Left ventricle myocardium inferior (tissue), 1 donor: ENCODE results near the gene OGDH. TPM values are rescaled to one million over a fixed set of nuclear protein-coding genes. Genes with fewer than 3 reads are reported as not detected.

ENCODE experiments used
- DNase-seq: peaks from one replicate; pipeline ENCODE4 v3.0.0-alpha.2; 2020
- H3K27ac ChIP-seq: fragments of 200-600 bp; replicated peaks from 2 replicates; pipeline ENCODE4 v1.8.0; 2021
- H3K27me3 ChIP-seq: fragments of 200-600 bp; 2 replicates; pipeline ENCODE4 v1.8.0; 2021; ENCODE audit warnings: low read depth
- H3K36me3 ChIP-seq: fragments of 200-600 bp; 2 replicates; pipeline ENCODE4 v1.8.0; 2021
- H3K4me1 ChIP-seq: fragments of 200-600 bp; 2 replicates; pipeline ENCODE4 v1.8.0; 2021
- H3K4me3 ChIP-seq: fragments of 200-600 bp; 2 replicates; pipeline ENCODE4 v1.8.0; 2021; ENCODE audit warnings: mild to moderate bottlenecking, moderate library complexity
- H3K9me3 ChIP-seq: fragments of 200-600 bp; replicated peaks from 2 replicates; pipeline ENCODE4 v1.8.0; 2021
- intact Hi-C: fragments of 100-400 bp; cut with micrococcal nuclease; formaldehyde crosslinking; loops from one replicate; pipeline ENCODE4 v1.11.0; 2022
- total RNA-seq: library from RNA; stranded (reverse); fragmentation: NEBNext Ultra II Directional; extraction: Animal tissue kit (Norgen Biotek cat#: 25700); gene quantifications from one replicate; pipeline ENCODE4 v1.2.1, GENCODE V29; 2021
- TF ChIP-seq, protein P1 (sequence below): fragments of 200-600 bp; IDR thresholded peaks from 2 replicates; pipeline ENCODE4 v1.8.0; 2021; ENCODE audit warnings: antibody characterized with exemption, mild to moderate bottlenecking, borderline replicate concordance
- donor health status: DM: no; HTN: yes; CAD: no; lungs with severe emphysema.

OGDH gene
- total RNA-seq, 1 donor from 2014 or later: 677 TPM

DNA sequence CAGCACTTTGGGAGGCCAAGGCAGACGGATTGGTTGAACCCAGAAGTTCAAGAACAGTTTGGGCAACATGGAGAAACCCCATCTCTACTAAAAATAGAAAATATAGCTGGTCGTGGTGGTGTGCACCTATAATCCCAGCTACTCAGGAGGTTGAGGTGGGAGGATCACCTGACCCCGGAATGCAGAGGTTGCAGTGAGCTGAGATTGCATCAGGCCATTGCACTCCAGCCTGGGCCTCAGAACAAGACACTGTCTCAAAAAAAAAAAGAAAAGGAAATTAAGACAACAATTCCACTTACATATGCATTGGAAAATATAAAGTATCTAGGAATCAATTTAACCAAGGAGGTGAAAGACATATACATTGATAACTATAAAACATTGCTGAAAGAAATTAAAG lies 7.2 kb upstream of the OGDH start:
- H3K27ac ChIP-seq: no peak overlapping the region
- DNase-seq: no peak
- no peaks in the 10 kb centered on the region for H3K36me3 ChIP-seq
- intact Hi-C loops: no loop called here
- no peaks in the 10 kb centered on the region for H3K9me3 ChIP-seq
- H3K27me3 ChIP-seq: no peaks in the 10 kb centered on the region
- H3K4me1 ChIP-seq: peaks cover 14% of the 10 kb centered on the region
- H3K4me3 ChIP-seq: no peak overlapping the region
- TF ChIP-seq, protein P1, sequence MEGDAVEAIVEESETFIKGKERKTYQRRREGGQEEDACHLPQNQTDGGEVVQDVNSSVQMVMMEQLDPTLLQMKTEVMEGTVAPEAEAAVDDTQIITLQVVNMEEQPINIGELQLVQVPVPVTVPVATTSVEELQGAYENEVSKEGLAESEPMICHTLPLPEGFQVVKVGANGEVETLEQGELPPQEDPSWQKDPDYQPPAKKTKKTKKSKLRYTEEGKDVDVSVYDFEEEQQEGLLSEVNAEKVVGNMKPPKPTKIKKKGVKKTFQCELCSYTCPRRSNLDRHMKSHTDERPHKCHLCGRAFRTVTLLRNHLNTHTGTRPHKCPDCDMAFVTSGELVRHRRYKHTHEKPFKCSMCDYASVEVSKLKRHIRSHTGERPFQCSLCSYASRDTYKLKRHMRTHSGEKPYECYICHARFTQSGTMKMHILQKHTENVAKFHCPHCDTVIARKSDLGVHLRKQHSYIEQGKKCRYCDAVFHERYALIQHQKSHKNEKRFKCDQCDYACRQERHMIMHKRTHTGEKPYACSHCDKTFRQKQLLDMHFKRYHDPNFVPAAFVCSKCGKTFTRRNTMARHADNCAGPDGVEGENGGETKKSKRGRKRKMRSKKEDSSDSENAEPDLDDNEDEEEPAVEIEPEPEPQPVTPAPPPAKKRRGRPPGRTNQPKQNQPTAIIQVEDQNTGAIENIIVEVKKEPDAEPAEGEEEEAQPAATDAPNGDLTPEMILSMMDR: no peak

DNA sequence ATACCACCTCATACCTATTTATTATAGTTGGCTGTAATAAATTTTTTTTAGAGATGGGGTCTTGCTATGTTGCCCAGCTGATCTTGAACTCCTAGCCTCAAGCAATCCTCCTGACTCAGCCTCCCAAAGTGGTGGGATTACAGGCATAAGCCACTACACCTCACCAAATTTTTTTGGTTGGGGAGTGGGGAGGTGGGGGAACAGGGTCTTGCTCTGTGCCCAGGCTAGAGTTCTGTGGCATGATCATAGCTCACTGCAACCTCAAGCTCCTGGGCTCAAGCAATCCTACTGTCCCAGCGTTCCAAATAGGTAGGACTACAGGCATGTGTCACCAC lies 3.9 kb upstream of the OGDH start:
- no peak for DNase-seq
- Histone ChIP-seq H3K4me3 (no peak overlapping the region), H3K36me3 (no peaks in the 10 kb centered on the region), H3K4me1 (peaks cover 17% of the 10 kb centered on the region), H3K27me3 (no peaks in the 10 kb centered on the region), H3K27ac (no peak overlapping the region), H3K9me3 (no peaks in the 10 kb centered on the region)
- intact Hi-C loops: no loop called here
- TF ChIP-seq, protein P1: no peak

DNA sequence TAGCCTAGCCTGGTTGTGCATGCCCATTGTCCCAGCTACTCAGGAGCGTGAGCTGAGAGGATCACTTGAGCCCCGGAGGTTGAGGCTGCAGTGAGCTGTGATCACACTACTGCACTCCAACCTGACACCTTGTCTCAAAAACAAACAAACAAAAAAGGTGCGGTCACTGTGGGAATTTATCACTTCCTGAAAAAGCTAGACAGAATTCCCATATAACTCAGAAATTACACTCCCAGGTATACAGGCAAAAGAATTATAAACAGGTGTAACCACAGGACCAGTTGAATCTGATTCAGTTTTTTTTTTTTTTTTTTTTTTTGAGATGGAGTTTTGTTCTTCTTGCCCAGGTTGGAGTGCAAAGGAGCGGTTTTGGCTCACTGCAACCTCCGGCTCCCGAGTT lies 3.2 kb upstream of the OGDH start:
- no peak for DNase-seq
- TF ChIP-seq, protein P1: no peak
- peaks cover 23% of the 10 kb centered on the region for H3K4me1 ChIP-seq
- no peaks in the 10 kb centered on the region for H3K9me3 ChIP-seq
- H3K27ac ChIP-seq: no peak overlapping the region
- H3K27me3 ChIP-seq: no peaks in the 10 kb centered on the region
- intact Hi-C loops: no loop called here
- no peak overlapping the region for H3K4me3 ChIP-seq
- H3K36me3 ChIP-seq: peaks cover 3% of the 10 kb centered on the region

DNA sequence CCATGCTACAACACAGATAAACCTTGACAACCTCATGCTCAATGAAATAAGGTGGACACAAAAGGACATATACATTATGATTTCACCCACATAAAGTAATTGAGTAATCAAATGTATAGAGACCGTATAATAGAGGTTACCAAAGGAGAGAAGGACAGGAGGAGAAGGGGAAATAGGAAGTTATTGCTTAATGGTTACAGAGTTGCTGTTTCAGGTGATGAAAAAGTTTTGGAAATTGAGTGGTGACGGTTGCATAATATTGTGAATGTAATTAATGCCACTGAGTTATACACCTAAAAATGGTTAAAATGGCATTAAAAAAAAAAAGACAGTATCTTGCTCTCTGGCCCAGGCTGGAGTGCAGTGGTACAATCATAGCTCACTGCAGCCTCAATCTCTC lies 1.5 kb upstream of the OGDH start:
- intact Hi-C loops: no loop called here
- H3K9me3 ChIP-seq: no peaks in the 10 kb centered on the region
- H3K4me1 ChIP-seq: peaks cover 41% of the 10 kb centered on the region
- H3K36me3 ChIP-seq: peaks cover 4% of the 10 kb centered on the region
- no peak for DNase-seq
- H3K27ac ChIP-seq: peak overlapping the region; percentile 100
- no peak overlapping the region for H3K4me3 ChIP-seq
- H3K27me3 ChIP-seq: no peaks in the 10 kb centered on the region
- TF ChIP-seq, protein P1: no peak

DNA sequence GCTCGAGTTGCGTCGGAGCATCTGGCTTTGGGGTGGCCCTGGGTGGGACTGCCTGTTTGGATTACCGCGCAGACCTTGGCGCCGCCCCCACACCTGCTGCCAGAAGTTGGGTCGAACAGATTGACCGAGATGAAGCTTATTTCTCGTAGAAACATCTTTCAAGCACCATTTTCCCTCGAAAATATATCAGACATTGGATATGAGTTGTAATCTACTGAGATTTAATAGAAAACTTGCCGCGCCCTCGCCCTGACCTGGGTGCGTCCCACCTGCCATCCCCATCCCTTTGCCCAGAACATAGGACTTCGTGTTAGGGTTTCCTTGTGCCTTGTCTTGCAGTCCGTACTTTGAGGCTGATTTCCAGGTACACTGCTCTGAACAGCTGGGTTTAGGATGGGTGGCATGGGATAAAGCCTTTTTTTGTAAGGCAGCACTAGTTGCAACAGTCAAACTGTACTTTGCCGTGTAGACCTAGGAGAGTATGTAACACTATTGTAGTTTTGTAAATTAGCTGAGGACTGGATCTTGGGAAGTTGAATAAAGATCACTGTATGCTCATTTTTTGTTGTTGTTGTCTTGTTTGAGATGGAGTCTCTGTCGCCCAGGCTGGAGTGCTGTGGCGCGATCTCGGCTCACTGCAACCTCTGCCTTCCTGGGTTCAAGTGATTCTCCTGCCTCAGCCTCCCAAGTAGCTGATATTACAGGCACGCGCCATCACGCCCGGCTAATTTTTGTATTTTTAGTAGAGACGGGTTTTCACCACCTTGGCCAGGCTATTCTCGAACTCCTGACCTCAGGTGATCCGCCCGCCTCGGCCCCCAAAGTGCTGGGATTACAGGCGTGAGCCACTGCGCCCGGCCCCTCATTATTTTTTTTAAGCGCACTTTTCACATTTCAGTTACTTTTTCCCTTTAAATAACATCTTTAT lies 978 bp downstream of the OGDH start:
- H3K4me3 ChIP-seq: peak overlapping the region; percentile 84
- intact Hi-C loops: no loop called here
- TF ChIP-seq, protein P1: no peak

More for the DNA sequence above, 978 bp downstream of the OGDH start:
- Histone ChIP-seq H3K4me1 (peaks cover 48% of the 10 kb centered on the region), H3K36me3 (peaks cover 4% of the 10 kb centered on the region), H3K27ac (peak overlapping the region; percentile 100), H3K27me3 (no peaks in the 10 kb centered on the region), H3K9me3 (no peaks in the 10 kb centered on the region)
- DNase-seq: no peak
